HCEC 1CT (cell line): ENCODE data around the gene METTL17.
A peak's percentile ranks its signal among the peaks of the same experiment; 100 is the strongest.
"Not testable (repeated sequence)": the region's sequence is repeated elsewhere in the genome, so short reads cannot be mapped to it uniquely, and the experiment has no call there.

Experiments used
- DNase-seq: peaks from one replicate; pipeline ENCODE4 v3.0.0-alpha.2; 2017

METTL17 gene

GRCh38 chr14:20989787-20990600 is at the start of gene METTL17:
Gene METTL17 (plus strand): TSS chr14:20989980. CDS start chr14:20990003, 23 bp downstream.
- DNase-seq: peak; percentile 97

GRCh38 chr14:20945146-20945545 is 44.6 kb upstream of the METTL17 start:
- not testable (repeated sequence) for DNase-seq

- not testable (repeated sequence) for DNase-seq
Measured at GRCh38 chr14:20946707-20947106, 43.1 kb upstream of the METTL17 start.

- not testable (repeated sequence) for DNase-seq
Measured at GRCh38 chr14:20954736-20955537, 34.8 kb upstream of the METTL17 start, which contains the start of gene RNASE2. Gene RNASE2 (plus strand): TSS chr14:20955487. CDS start chr14:20955772, 285 bp downstream.

GRCh38 chr14:20955538-20955873 is 34.3 kb upstream of the METTL17 start:
- DNase-seq: not testable (repeated sequence)

GRCh38 chr14:20956376-20956976 is 33.3 kb upstream of the METTL17 start:
- no peak for DNase-seq

GRCh38 chr14:20958946-20959345 is 30.8 kb upstream of the METTL17 start:
- DNase-seq: not testable (repeated sequence)

GRCh38 chr14:20969336-20969735 is 20.4 kb upstream of the METTL17 start:
- no peak for DNase-seq

GRCh38 chr14:20970647-20970982 is 19.2 kb upstream of the METTL17 start:
- no peak for DNase-seq

- peak; percentile 79 for DNase-seq
Measured at GRCh38 chr14:20970983-20971704, 18.6 kb upstream of the METTL17 start.

GRCh38 chr14:20971705-20972021 is 18.1 kb upstream of the METTL17 start:
- DNase-seq: no peak

- DNase-seq: no peak
Measured at GRCh38 chr14:20973501-20973900, 16.3 kb upstream of the METTL17 start.

- no peak for DNase-seq
Measured at GRCh38 chr14:20976291-20976690, 13.5 kb upstream of the METTL17 start.

GRCh38 chr14:20978687-20979086 is 11.1 kb upstream of the METTL17 start:
- no peak for DNase-seq

- DNase-seq: no peak
Measured at GRCh38 chr14:20980906-20981305, 8.9 kb upstream of the METTL17 start.

- DNase-seq: no peak
Measured at GRCh38 chr14:20982646-20983369, 7.0 kb upstream of the METTL17 start.

- not testable (repeated sequence) for DNase-seq
Measured at GRCh38 chr14:20985650-20986049, 4.1 kb upstream of the METTL17 start.

- peak; percentile 91 for DNase-seq
Measured at GRCh38 chr14:20986811-20987210, 3.0 kb upstream of the METTL17 start.

GRCh38 chr14:20988717-20989470 is 886 bp upstream of the METTL17 start:
- DNase-seq: no peak

- no peak for DNase-seq
Measured at GRCh38 chr14:20989471-20989786, 351 bp upstream of the METTL17 start.

- no peak for DNase-seq
Measured at GRCh38 chr14:20996521-20996920, 6.7 kb downstream of the METTL17 start.

GRCh38 chr14:20997115-20997514 is 7.3 kb downstream of the METTL17 start:
- DNase-seq: no peak
